ENCODE data around the gene C11orf16. TPM values are rescaled to one million over a fixed set of nuclear protein-coding genes. Genes with fewer than 3 reads are reported as not detected.

C11orf16 gene
- total and polyA plus RNA-seq, 2 of the 8 experiments (the other 6 are each of a cell fraction or from before 2014, with no cell fraction given): 0.08 TPM; not detected in 1

- TF ChIP-seq POU5F1 (IDR thresholded peaks at IDR 0.05; ENCODE audit: low read depth, low read length) (no peak), TAF7 (optimal IDR thresholded peaks at IDR 0.05; ENCODE audit: borderline replicate concordance, low read depth, low read length) (no peak), NRF1 (IDR thresholded peaks at IDR 0.05; ENCODE audit: low read depth, low read length) (no peak), RNF2 (IDR thresholded peaks at IDR 0.05; ENCODE audit: borderline replicate concordance, low read depth, low read length, missing control alignments, poor library complexity, severe bottlenecking) (no peak)
Measured at GRCh38 chr11:8914661-8915018, 18.1 kb downstream of the C11orf16 start (continued).
